SK-N-DZ (cell line): ENCODE data around the gene THEM5.

Experiments used
- DNase-seq: peaks from one replicate; pipeline ENCODE4 v3.0.0-alpha.2; 2015; ENCODE audit warnings: low spot score

Gene THEM5

DNA sequence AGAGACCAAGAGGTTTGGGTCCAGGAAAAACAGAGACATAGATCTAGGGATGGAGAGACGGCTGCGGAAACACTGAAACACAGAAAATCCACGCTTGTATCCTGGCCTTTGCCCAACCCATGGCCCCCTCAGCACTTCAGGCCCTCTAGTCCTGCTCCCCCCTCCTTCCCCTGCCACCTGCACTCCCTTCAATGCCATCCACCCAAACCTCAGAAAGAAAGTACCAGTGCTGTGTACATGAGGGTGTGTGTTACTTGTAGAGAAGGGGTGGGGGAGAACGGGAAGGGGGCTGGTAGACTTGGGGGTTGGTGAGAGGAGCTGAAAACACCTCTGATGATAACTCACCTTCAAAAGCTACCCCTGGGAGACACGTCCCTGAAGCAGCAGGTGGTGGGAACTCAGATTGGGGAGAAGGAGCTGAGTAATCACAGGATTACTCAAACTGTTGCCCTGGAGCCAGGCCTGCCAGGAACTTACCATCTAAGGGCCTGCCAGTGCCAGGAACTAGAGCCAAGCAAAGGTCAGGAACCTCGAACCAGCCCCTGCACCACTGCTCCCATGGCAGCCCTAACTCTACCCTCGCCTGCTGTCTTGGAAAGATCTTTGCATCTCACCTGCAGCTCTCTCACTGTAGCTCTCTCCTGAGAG lies 33.4 kb downstream of the THEM5 start:
- DNase-seq, result no peak

DNA sequence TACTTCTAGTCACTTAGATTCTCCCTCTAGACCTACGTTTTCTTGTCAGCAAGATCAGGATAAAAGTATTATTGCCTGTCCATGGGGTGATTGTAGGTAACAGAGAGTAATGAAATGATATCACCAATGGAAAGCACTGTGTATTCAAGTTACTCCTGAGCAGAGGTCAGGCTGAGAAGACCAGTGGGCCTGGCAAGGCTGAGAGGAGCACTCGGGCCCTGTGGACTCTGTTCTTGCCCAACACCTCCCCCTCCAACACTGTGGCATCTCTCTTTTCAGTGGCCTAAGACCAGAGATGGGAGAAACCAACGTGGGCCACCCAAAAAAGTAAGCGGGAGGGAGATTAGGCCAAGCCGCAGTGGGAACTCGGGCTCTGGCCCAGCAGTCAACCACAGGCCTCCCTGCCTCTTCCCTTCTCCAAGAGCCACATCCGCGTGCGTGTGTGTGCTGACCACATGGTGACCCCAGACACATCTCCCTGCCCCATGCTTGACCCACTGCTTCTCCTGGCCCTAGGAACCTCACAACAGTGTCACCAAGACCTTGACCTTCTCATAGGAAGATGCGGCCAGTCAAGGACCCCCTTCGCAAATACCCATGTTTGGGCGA lies 34.2 kb downstream of the THEM5 start:
- DNase-seq, result no peak

DNA sequence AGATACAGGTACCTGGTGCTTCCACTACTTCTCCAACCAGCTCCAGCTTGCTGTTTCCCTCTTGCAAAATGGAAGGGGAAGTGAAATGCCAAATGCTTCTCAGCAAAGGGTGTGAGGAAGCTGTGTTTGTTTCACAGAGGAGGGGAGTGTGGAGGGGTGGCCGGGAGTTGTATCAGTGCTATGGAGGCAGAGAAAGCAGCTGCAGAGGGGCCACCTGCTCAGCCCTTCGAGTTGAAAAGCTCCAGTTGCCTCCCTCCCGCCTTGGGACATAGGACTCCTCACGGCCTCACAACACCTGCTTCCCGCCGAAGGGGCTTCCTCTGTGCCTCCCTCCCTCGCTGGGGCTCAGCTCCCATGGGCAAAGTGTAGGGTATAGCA lies 36.2 kb downstream of the THEM5 start:
- DNase-seq, result no peak

DNA sequence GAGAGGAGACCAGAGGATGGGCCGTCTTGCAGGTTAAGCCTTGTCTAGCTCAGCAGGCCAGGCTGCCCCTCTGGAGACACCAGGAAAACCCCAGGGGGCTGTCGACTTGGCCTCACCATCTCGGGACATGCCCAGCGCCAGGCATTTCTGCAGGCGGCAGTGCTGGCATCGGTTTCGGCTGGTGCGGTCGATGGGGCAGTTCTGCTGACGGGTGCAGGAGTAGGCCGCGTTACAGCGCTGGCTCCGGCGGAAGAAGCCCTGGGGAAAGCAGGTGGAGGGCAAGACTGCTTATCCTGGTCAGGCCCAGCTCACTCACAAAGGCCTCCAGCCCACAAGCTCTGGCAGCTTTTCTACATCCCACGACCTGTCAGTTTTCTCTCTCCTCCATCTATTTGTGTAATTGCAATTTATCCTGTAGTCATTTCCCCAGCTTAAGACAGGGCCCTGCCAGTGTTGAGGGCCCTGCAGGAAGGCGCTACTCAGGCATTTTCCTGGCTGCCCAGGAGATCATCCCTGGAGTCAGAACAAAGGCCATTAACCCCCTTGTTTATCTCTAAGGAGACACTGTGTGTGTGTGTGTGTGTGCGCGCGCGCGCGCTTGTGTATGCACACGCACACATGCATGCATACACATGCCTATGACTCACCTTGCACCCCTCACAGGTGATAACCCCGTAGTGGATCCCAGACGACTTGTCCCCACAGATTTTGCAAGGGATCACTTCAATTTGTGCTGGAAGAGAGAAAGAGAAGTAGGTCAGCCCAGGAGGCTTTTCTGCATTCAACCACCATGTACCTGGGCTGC lies 36.8 kb downstream of the THEM5 start:
- DNase-seq, result no peak

DNA sequence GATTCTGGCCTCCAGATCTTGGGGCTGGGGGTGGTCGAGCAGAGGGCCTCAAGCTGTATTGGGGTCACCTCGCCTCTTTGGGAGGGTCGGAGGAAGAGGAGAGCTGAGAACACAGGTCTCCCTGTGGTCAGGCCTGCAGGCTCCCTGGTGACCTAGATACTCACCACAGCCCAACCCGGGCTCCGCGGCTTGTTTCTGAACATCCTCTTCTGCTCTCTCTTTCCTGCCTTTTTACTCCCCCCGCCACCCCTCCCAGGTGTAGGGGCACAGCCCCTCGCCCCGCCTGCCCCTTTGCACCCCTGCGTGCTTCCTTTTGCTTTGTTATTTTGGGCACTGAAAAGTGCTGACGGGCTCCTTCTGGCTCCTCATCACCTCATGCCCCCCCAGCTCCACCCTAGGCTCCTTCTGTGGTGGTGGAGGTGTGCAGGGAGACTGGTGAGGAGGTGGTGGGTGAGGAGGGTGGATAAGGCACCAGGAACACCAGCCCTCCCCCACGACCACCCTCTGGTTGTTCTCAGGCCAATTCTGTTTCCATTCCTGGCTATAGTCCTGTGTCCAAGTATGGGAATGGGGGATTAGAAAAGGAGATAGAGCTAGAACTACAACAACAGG lies 37.7 kb downstream of the THEM5 start:
- no peak for DNase-seq

DNA sequence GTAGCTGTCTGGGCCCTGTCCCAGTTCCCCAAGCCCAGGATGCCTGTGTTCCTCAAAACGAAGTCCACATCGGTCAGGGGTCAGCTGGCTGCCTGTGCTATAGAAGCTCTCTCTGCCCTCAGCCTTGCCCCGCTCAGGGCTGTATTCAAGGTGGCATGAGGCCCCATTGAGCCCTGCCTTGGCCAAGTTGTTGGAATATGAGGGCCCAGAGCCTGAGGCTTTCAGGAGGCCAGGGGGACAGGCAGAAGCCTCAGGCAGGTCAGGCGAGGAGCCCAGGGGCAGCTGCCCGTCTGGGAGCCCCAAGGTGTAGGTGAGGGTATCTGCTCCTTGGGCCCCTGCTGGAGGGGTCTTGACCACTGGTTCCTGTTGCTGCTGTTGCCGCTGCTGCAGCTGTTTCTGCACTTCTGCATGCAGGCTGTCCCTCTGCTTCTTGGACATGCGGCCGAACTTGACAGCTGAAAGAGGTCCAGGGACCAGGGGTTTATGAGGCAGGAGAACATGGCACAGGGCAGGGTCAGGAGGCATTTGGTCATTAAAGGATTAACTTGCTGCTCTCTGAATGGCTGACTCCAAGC lies 38.5 kb downstream of the THEM5 start:
- DNase-seq, result no peak

DNA sequence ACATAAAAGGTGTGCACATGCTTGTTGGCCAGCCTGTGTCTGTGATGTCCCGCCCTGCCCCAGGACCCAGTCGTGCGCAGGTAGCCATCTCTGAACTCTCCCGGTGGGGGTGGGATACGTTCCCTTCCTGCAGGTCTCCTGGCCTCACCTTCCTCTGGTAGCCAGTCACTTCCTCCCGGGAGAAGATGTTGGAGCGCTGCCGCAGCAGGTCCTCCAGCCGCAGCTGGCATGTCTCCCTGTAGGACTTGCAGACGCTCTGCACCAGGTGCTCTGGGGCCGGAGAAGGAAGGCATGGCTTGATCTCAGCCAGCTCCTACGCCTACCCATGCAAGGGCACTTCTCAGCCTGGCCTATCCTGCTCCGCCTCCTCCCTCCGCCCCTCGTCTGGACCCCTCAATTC lies 39.1 kb downstream of the THEM5 start:
- DNase-seq, result no peak

DNA sequence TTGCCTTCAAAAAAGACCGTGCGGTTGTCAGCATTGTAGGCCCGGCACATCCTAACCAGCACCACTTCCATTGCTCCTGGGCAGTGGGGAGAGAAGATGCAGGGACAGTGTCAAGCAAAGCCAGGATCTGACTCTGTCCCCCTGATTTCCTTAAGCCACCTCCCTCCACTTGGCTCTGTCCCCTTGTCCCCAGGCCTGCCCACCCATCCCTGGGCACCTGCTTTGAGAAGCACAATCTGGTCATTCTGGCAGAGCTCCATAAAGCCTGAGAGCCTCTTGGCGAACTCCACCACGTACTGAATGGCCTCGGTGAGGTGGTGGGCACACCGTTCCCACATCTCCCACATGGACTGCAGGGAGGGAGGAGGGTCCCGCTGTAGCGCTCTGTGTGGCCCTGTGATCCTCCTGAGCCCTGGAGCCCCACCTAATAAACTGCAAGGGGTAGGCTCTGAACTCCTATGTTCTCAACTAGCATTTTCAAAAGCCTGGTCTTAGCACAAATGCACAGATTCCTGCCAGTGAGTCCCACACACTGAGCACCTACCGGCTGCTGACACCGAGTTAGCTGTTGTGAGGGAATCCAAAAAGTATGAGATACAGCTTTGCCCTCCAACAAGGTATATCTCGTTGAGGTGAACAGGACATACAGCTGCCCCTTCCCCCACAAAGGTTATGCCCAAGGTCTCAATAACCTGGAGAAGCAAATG lies 40.1 kb downstream of the THEM5 start:
- no peak for DNase-seq

DNA sequence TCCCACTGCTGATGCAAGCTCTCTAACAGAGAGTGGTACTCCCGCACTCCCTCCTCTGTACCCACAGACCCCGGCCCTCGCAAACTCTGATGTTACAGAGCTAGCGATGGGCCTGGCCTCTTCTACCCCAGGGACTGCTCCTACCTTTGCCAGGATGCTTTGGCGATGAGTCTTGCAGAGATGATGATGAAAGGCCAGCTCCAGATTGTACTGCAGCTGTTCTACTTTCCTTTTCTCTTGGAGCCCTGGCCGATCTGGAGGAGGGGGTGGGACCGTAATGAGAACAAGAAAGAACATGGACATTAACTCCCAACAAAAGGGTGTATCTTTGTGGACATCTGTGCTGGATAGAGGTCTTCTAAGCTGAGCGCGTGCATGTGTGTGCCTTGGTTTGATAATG lies 42.3 kb downstream of the THEM5 start:
- DNase-seq, result no peak

DNA sequence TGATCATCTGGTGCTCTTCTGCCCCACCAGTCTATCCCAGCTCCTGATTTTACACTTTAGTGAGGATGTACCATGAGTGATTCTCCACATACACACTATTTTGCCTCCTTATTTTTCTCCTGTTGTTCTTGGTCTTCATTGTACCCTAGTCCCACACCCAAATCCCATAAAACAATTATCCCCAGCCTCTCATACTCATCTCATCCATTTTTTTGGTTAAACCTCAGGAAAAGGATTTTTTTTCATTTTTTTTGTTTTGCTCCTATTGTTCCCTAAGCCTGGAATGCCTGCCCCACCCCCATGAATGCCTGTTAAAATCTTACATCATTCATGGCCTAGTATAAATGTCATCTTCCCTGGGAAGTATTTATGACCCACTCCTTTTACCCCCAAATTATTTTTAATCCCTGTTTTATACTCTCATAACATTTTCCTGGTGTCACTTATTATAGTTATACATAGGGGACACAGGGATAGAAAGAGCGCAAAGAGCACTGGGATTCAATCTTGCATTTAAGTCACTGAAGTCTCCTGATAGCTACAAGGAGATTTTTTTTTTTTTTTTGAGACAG lies 43.4 kb downstream of the THEM5 start:
- no peak for DNase-seq

DNA sequence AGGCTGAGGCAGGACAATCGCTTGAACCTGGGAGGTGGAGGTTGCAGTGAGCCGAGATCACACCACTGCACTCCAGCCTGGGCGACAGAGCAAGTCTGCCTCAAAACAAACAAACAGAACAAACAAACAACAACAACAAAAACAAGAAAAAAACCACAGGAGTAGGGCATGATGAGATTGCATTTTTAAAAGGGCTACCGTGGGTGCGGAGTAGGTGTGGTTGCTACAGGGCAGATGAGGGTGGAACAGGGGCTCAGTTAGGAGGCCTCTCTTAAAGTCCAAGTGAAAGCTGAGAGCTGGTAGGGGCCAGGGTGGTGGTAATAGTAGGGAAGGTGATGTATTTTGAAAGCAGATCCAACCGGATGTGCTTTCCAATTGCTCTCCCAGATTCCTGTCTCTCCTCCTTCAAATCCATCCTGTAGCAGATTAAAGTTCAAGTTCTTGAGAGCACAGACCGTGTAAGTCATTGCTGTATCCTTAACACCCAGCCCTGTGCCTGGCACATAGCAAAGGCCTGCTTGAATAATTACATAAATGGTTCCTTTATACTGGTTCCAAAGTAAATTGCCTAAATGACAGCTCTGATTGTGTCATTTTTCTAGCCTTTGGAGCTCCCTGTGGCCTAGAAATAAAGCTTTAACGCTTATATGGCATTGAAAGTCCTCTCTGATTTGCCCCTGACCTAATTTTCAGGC lies 44.1 kb downstream of the THEM5 start:
- no peak for DNase-seq

DNA sequence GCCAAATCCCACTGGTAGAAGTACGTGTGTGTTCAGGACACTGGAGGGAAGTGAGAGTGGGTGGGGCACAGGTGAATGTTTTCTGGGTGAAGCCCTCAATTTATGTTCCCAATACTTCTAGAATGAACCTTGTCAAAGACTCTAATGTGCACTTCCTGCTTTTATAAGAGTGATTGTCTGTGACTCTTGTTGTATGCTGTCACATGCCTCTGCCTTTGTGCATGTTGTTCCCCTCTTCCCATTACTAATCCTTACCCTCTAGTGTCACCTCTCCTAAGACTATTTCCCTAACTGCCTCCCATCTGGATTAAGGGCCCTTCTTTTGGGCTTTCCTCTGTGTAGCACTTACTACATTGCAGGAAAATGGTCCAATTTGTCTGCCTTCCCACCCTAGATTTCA lies 45.7 kb downstream of the THEM5 start:
- no peak for DNase-seq

DNA sequence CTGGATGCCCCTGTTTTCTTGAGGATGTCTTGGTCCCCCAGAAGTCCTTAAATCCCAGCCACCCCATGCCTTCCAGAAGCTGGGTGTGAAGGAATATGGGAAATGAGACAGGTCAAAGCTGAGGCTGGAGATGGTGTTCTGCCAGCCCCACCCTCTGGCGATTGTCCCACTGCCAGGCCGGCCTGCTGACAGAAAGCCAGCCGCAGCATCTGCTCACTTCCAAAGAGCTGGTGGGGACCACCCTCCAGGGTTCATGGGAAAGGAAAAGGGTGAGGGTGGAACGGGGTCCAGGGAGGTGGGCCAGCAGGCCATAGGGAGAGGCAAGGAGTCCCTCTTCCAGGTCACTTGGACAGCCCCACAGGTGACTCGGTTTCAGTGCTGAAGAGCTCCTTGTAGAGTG lies 46.4 kb downstream of the THEM5 start:
- DNase-seq, result no peak

DNA sequence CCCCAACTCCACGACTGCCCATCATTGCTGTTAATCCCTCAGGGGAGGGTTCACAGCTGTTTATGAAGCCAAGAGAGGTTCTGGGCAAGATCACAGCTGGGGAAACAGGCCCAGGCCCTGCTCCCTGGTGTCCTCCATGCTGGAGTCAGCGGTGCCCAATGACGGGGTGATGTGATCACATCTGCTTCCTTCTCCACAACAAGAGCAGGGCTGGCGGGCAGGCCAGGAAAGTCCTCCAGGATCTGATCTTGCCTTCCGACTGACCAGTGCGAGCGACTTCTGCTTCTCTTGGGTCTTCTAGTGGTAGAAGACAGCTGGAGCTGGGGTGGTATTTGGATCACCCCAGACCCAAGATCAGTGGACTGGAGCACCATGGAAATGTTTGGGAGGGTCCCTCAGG lies 47.3 kb downstream of the THEM5 start:
- no peak for DNase-seq

DNA sequence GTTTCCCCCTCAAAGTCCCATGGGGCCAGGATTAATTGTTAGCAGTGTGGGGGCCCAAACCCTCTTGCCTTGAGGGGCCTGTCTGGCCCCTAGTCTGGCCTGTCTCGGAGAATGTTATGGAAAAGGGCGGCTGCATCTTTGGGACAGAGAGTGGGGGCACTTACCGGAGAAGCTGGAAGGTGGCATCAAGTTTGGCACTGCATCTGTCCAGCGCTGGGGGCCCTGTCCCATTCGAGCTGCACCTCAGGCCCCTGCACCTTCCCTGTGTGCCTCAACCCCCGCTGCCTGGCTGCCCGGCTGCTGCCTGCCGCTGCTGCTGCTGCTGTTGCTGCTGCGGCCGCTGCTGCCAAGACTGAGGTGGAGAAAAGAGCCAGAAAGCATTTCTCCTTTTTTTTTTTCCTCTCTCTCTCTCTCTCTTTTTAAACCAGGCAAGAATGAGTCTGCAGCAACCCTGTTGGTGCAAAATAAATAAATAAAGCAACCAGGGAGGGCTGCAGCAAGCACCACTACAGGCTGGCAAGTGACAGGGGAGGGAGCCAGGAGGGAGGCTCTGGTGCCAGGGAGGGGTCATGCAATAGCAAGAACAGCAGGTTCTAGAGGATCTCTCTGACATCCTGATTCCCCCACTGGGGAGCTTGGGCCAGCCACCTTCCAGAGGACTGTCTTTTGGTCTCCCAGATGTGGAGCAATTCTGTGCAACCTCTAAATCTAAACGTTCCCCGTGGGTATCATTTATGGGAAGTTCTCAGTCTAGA lies 48.3 kb downstream of the THEM5 start, which contains the start of gene LINGO4:
Gene LINGO4, minus strand, starts transcription at position 354 of the 755 bp plus-strand sequence. CDS start 2,715 bp downstream, outside the sequence.
- no peak for DNase-seq

DNA sequence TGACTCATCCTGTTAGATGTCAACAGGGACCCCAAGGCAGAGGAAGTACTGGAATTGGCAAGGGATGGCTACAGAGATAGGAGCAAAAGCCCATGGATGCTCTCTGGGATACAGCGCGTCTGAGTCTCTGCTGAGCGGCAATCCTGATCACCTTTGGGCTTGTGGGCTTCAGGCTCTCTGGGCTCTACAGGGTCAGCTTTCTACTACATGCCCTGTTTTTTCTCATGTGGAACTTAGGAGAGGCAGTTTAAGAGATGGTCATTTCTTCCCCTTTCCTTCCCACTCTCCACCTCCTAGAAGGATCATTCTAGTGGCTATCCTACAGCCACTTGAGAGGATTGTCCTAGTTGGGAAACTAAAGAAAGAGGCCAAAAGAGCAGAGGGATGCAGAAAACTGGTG lies 49.6 kb downstream of the THEM5 start:
- DNase-seq, result no peak

DNA sequence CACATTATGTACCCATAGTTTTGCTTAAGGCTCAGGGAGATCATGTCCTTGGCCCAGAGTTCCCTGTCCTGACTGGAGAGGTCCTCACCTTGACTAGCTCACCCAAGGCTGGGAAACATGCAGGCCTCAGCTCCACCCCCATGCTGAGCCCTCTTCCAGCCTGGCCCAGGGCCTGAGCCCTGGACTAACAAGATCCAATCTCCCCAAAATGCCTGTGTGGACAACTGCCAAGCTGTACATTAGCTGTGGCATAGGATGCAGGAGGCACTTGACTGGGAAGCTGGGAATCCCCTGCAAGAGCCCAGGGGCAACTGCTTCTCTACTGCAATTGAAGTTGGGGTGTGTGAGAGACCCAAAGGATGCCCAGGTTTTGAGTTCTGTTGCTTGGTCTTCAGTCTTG lies 50.3 kb downstream of the THEM5 start:
- DNase-seq, result no peak

DNA sequence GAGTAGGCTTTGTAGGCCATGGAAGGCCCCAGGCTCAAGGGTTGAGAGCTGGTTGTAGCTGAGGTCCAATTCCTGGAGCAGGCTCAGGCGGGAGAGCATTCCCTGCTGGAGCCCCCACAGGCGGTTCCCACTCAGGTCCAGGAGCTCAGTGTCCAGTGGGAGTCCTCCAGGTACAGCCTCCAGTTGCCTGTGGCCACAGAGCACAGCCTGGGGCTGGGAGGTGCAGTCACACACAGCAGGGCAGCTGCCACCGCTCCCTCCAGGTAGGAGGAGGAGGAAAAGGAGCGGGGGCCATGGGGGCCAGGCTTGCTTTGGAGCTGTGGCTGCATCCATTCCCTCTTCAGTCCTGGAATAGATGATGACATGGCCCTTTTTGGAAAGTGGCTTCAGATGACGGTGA lies 51.1 kb downstream of the THEM5 start:
- DNase-seq, result no peak

DNA sequence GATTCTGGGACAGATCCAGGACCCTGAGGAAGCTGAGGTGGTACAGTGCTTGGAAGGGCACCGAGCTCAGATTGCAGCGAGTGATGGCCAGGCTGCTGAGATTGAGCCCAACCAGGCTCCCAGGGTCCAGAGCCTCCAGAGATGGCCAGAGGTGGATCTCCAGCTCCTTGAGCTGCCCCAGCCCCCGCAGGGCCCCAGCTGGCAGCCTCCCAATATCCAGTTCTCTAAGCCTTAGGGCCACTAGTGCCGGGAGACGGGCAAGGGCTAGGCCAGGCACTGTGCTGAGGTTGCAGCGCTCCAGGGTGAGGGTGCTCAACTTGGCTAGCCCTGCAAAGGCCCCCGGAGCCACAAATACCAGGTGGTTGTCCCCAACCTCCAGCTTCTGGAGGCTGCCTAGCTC lies 51.7 kb downstream of the THEM5 start:
- DNase-seq, result no peak

DNA sequence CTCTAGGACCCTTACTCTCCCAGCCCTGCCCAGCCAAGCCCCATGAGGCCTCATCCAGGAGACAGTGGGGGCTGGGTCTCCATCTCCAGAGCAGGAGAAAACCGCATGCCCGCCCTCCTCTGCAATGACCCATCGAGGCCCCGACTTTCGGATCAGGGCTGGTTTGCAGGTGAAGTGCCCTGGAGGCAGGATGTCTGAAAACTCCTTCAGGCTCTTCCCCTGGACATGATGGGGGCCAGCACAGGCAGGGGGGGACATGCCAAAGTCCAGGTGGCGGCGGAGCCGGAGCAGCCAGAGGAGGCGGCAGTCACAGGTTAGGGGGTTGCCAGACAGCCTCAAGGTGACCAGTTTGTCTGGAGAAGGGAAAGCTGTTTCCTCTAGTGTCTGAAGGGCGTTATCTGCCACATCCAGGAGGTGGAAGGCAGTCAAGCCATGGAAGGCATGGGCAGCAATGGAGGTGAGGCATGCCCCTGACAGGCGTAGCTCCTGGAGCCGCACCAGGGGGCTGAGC lies 52.1 kb downstream of the THEM5 start:
- no peak for DNase-seq
